Stomach (tissue), 4 donors: ENCODE data around the gene EPS8L3.

ENCODE experiments used
- CTCF ChIP-seq, 7 experiments: fragments of 450-650 bp in 4 of 7; fragments of 200-600 bp in 3 of 7; sonication (generic) in 3 of 7; IDR thresholded peaks; one replicate each; pipeline ENCODE4 v1.5.1; 2016 to 2019; ENCODE audit warnings: antibody characterized with exemption in 7 of 7, control low read depth in 2 of 7, mild to moderate bottlenecking in 1 of 7
- EP300 ChIP-seq: sonication (generic); formaldehyde crosslinking; IDR thresholded peaks from one replicate; pipeline ENCODE4 v1.6.1; 2017; ENCODE audit warnings: antibody characterized with exemption
- POLR2A ChIP-seq, 4 donors: fragments of 450-650 bp; IDR thresholded peaks; one replicate each; pipeline ENCODE4 v1.6.1; 2016; ENCODE audit warnings: antibody characterized with exemption in 4 of 4, control low read depth in 2 of 4, mild to moderate bottlenecking in 1 of 4, moderate library complexity in 1 of 4
- POLR2AphosphoS5 ChIP-seq, 3 donors: sonication (generic); formaldehyde crosslinking; IDR thresholded peaks; one replicate each; pipeline ENCODE4 v1.6.1; 2016; ENCODE audit warnings: antibody characterized with exemption in 3 of 3

- TF ChIP-seq POLR2A (IDR thresholded peaks at IDR 0.05) (no peak), CTCF (IDR thresholded peaks at IDR 0.05) (no peak), EP300 (no peak), POLR2AphosphoS5 (IDR thresholded peaks at IDR 0.05) (no peak)
These were observed 38.0 kb upstream of the EPS8L3 start for GRCh38 chr1:109801791-109802135.
